Activated T-helper 2 cell treated with anti-CD3 and anti-CD28 coated beads, Interferon-gamma antibody, Interleukin-2, Interleukin-4, amounts not matched to agents 10 μg/mL and 5 μg/mL and 100 μg/mL, durations not matched to agents 14 hours and 24 hours and 36 hours (primary cell): ENCODE results near the gene CHRND. TPM values are rescaled to one million over a fixed set of nuclear protein-coding genes. Genes with fewer than 3 reads are reported as not detected.

Experiments
- DNase-seq: peaks from one replicate; pipeline ENCODE4 v3.0.0; 2021; ENCODE audit warnings: low spot score
- H3K27ac Mint-ChIP-seq: one replicate; pipeline ENCODE4 v1.8.0; 2021; ENCODE audit warnings: mixed read lengths
- H3K27me3 Mint-ChIP-seq: one replicate; pipeline ENCODE4 v1.8.0; 2021; ENCODE audit warnings: low read depth, mixed read lengths
- H3K36me3 Mint-ChIP-seq: one replicate; pipeline ENCODE4 v1.8.0; 2021; ENCODE audit warnings: low read depth, mixed read lengths
- H3K4me1 Mint-ChIP-seq: one replicate; pipeline ENCODE4 v1.8.0; 2021; ENCODE audit warnings: low read depth, mixed read lengths
- H3K4me3 Mint-ChIP-seq: one replicate; pipeline ENCODE4 v1.8.0; 2021; ENCODE audit warnings: low read depth, mild to moderate bottlenecking, moderate library complexity, mixed read lengths
- H3K9me3 Mint-ChIP-seq: one replicate; pipeline ENCODE4 v1.8.0; 2021; ENCODE audit warnings: mixed read lengths
- intact Hi-C: fragments of 100-400 bp; cut with micrococcal nuclease; formaldehyde crosslinking; loops from one replicate; pipeline ENCODE4 v1.15.1; 2023
- total RNA-seq: library from RNA; stranded (reverse); gene quantifications from 2 replicates; pipeline ENCODE4 v1.2.3, GENCODE V29; 2022

Gene CHRND
- total RNA-seq, 1 donor from 2014 or later: not detected

DNA sequence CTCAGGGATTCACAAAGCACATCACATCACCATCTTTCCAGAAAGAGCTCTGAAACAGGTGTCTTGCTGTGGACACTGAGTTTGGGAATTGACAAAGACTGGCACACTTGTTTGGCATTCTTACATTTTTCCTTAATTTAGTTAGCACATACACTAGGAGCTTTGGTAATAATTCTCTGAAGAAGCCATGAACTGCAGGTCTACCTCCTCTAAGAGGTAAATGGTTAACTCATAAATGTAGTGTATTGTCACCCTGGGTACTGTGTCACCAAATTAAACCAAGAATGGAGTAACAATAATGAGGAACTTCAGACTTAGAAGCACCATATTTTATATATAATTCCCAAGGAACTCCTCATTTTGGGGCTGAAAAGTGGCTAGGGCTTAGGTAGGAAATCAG is 47.1 kb downstream of the CHRND start:
- Mint-ChIP-seq H3K9me3 (no peaks in the 10 kb centered on the region), H3K27ac (no peak overlapping the region), H3K4me1 (peaks cover under 1% of the 10 kb centered on the region), H3K4me3 (no peak overlapping the region), H3K36me3 (peaks cover 44% of the 10 kb centered on the region), H3K27me3 (no peaks in the 10 kb centered on the region)
- DNase-seq: no peak
- intact Hi-C loops: no loop called here

DNA sequence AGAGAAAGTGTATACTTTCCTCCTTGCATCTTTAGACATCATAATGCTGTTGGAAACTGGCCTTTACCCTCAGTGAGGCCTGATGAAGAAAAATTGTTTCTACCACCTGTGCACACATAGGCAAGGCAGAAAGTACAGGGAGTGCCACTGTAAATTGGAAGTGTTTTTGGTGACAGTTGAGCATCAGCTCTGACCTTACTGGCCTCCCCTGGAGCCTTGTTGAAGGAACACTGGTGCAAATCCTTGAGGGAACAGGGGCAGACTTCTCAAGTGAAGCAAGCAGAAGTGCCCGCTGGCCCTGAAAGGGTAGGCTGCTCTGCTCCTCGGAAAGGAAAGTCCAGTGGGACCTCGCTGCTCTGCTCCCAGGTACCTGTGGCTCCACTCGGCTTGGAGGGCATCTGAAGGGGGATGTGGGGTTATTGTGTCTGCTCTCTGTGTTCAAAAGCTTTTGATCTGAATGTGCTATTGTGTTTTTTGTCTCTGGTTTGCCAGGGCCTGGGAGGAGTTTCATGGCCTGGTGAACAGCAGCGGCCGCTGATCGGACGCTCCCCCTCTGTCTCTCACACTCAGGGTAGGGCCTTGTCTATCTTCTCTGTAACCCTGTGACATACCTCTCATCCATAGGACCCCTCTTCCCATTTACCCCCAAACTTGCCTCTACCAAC is 47.9 kb downstream of the CHRND start:
- Mint-ChIP-seq H3K27me3 (no peaks in the 10 kb centered on the region), H3K4me3 (no peak overlapping the region), H3K27ac (no peak overlapping the region), H3K4me1 (no peaks in the 10 kb centered on the region), H3K36me3 (peaks cover 39% of the 10 kb centered on the region), H3K9me3 (no peaks in the 10 kb centered on the region)
- DNase-seq: no peak
- intact Hi-C loops: no loop called here

DNA sequence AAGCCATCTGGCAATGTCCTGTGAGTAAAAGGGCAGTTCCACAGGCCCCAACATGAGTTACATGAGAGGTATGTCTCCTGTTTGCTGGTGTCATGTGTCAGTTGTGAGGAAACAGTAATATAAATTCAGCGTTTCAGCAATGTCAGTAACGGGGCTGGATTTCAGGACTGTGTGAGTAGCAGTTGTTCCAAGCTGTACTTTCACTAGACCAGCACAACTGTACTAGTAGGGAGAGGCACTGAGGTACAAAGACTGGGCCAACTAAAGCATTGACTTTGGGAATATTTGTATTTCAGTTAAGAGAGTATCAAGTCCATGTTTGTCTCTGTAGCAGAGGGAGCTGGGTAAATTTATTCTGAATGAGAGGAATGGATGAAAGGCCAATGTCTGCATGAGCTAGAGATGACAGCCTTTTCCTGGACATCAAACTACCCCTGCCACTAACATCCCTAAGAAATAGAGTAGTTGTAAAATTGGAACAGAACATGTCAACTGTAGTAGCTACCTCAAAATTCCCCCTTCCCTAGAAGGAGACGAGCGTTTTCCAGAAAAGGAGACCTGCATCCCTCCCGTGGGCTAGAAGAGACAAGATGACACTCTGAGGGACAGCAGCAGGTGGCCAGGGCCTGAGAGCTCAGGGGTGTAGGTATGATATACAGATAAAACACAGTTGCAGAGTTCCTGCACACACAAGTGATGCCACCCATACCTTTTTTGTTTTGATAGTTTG is 48.9 kb downstream of the CHRND start:
- H3K4me3 Mint-ChIP-seq: no peak overlapping the region
- no peaks in the 10 kb centered on the region for H3K27me3 Mint-ChIP-seq
- H3K4me1 Mint-ChIP-seq: peaks cover 2% of the 10 kb centered on the region
- no peak for DNase-seq
- intact Hi-C loops: no loop called here
- H3K27ac Mint-ChIP-seq: no peak overlapping the region
- H3K36me3 Mint-ChIP-seq: peaks cover 32% of the 10 kb centered on the region
- no peaks in the 10 kb centered on the region for H3K9me3 Mint-ChIP-seq

DNA sequence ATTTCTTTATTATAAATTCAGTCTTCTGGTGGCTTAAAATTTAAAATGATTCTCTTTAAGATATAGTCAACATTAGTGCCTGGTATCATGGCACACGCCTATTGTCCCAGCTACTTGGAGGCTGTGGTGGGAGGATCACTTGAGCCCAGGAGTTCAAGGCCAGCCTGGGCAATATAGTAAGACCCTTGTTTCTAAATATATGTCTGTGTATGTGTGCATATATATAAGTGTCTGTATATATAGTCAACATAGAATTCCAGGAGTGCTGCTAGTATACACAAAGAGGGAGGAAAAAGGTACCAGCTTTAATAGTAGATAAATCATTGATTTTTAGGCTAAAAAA is 49.4 kb downstream of the CHRND start:
- Mint-ChIP-seq H3K36me3 (peaks cover 28% of the 10 kb centered on the region), H3K4me3 (no peak overlapping the region), H3K27ac (no peak overlapping the region), H3K9me3 (no peaks in the 10 kb centered on the region), H3K4me1 (peaks cover 7% of the 10 kb centered on the region), H3K27me3 (no peaks in the 10 kb centered on the region)
- intact Hi-C loops: no loop called here
- no peak for DNase-seq

DNA sequence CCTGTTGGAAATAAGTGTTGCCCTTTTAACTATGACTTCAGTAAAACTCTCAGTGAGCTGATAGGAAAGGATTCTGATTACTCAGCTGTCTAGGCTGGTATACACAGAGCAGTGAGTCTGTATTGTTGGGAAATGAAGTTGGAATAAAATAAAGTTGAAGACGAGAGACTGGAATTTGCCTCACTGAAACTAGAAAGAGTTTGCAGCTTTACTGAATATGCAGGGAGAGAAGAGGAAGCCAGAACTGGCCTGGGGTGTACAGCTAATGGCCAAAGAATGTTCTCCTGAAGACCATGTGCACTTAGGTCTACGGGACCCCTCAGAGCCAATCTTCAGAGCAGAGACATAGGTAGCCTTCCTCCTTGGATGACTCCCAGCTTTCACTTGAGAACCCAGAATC is 51.0 kb downstream of the CHRND start:
- Mint-ChIP-seq H3K27me3 (no peaks in the 10 kb centered on the region), H3K4me3 (no peak overlapping the region), H3K4me1 (peaks cover 9% of the 10 kb centered on the region), H3K27ac (no peak overlapping the region), H3K36me3 (peaks cover 33% of the 10 kb centered on the region), H3K9me3 (no peaks in the 10 kb centered on the region)
- DNase-seq: no peak
- intact Hi-C loops: no loop called here

DNA sequence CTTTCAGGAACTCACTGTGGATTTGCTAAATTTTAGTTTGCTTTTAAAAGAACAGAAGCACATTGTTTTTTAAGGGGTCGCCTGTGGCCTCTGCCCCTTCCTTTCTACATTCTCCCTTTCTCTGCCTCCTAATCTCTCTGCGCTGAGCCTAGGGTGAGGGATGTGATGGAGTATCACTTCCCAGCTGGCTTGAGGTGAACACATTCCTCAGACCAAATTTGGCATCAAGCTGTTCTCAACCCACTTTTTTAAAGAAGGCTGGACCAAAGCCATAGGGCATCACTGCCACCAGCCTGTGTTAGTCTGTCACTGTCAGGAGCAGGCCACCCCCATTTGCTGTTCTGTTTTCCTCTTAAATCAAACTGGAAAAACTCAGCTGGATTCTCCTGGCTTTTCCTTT is 51.9 kb downstream of the CHRND start:
- no peaks in the 10 kb centered on the region for H3K9me3 Mint-ChIP-seq
- peaks cover 33% of the 10 kb centered on the region for H3K36me3 Mint-ChIP-seq
- intact Hi-C loops: no loop called here
- H3K4me1 Mint-ChIP-seq: peaks cover 9% of the 10 kb centered on the region
- H3K27ac Mint-ChIP-seq: no peak overlapping the region
- DNase-seq: no peak
- no peaks in the 10 kb centered on the region for H3K27me3 Mint-ChIP-seq
- no peak overlapping the region for H3K4me3 Mint-ChIP-seq

DNA sequence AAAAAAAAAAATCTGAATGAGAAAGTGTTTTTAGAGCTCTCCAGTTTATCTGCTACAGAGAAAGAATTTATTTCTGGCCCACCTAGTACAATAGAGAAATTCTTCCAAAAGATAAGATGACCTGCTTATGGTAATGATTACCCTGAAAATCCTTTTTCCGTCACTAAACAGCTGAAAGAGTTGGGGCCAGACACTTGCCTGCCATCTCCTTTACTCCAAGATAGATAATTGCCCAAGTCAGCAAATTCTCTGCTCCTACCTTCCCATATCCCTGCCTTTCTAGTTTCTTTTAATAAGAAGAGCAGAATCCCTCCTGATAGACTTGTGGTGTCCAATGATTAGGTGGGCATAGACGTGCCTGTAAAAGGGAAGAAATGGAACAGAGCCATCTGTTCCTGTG is 52.7 kb downstream of the CHRND start:
- Mint-ChIP-seq H3K9me3 (no peaks in the 10 kb centered on the region), H3K4me3 (no peak overlapping the region), H3K27me3 (no peaks in the 10 kb centered on the region), H3K27ac (no peak overlapping the region), H3K36me3 (peaks cover 33% of the 10 kb centered on the region), H3K4me1 (peaks cover 9% of the 10 kb centered on the region)
- DNase-seq: no peak
- intact Hi-C loops: no loop called here

DNA sequence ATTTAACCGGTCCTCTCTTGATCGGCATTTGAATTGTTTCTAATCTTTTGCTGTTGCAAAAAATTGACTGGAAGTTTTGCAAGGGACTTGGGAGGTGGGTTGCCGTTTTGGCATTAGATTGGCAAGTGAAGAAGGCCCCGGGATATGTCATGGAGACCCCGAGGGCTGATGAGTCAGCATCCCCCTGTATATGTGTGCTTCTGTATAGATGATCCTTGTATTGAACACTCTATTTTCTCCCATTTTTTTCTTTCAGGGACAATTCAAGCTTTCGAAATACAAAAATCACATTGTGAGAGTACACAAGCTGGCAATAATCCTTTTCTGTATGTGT is 54.7 kb downstream of the CHRND start:
- intact Hi-C loops: no loop called here
- Mint-ChIP-seq H3K4me1 (peaks cover 9% of the 10 kb centered on the region), H3K4me3 (no peak overlapping the region), H3K9me3 (no peaks in the 10 kb centered on the region), H3K36me3 (peaks cover 20% of the 10 kb centered on the region), H3K27ac (no peak overlapping the region), H3K27me3 (no peaks in the 10 kb centered on the region)
- DNase-seq: no peak

DNA sequence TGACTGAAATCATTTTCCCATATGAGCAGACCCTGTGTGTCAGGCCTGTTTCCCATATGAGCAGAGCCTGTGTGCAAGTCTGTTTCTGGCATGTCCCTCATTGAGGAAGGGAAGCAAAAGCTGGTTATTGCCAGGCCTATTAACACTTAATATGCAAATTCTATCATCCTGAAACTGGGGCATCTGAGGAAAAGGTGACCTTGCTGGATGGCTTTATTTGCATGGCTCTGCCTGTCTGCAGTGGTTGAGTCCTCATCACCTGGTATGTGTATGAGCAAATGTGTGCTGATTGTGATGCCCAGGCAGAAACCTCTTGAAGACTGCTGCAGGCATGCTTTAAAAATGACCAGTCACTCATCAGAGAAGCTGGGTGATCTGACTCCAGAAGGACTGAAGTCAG is 55.8 kb downstream of the CHRND start:
- Mint-ChIP-seq H3K4me3 (no peak overlapping the region), H3K27me3 (no peaks in the 10 kb centered on the region), H3K36me3 (peaks cover 16% of the 10 kb centered on the region), H3K27ac (no peak overlapping the region), H3K4me1 (peaks cover 9% of the 10 kb centered on the region), H3K9me3 (no peaks in the 10 kb centered on the region)
- no peak for DNase-seq
- intact Hi-C loops: no loop called here

DNA sequence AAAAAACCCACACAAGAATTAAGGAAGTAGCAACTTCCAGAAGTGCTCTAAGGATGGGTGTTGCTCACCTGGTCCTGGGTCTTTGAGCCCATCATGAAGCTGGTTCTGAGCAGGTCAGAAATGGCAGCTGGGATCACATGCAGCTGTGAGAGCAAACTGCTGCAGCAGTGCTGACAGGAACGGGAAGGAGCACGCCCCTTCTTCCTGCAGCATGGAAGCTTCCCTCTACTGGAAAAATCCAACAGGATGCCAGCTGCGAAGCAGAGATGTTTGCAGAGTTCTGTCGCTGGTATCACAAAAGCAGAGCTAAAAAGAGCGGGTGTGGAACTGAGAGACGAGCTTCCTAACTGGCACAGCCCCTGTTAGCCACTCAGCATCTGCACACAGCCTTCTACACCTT is 58.3 kb downstream of the CHRND start:
- Mint-ChIP-seq H3K4me3 (no peak overlapping the region), H3K27me3 (peaks cover 2% of the 10 kb centered on the region), H3K9me3 (no peaks in the 10 kb centered on the region), H3K4me1 (peaks cover 9% of the 10 kb centered on the region), H3K36me3 (peaks cover 12% of the 10 kb centered on the region), H3K27ac (no peak overlapping the region)
- no peak for DNase-seq
- intact Hi-C loops: no loop called here

Other genes starting within 250 kb of the CHRND start
- not detected in 2 replicates for gene ALPP, start 147.4 kb upstream of the CHRND start, total RNA-seq
- gene ALPG, start 119.3 kb upstream of the CHRND start, total RNA-seq: not detected in 2 replicates
- not detected in 2 replicates for gene ALPI, start 70.0 kb upstream of the CHRND start, total RNA-seq
- gene ECEL1, start 38.3 kb upstream of the CHRND start, total RNA-seq: 0.50 and 0.78 TPM in 2 replicates
- gene PRSS56, start 5.8 kb upstream of the CHRND start, total RNA-seq: not detected in 2 replicates
- gene CHRNG, start 13.5 kb downstream of the CHRND start, total RNA-seq: not detected in 2 replicates
- gene TIGD1, start 24.4 kb downstream of the CHRND start, total RNA-seq: 7.4 and 9.1 TPM in 2 replicates
- gene EIF4E2, start 24.5 kb downstream of the CHRND start, total RNA-seq: 85.0 and 88.4 TPM in 2 replicates
- gene EFHD1, start 107.4 kb downstream of the CHRND start, total RNA-seq: 0.16 and 0.48 TPM in 2 replicates
- gene GIGYF2, start 171.2 kb downstream of the CHRND start, total RNA-seq: 63.7 and 64.7 TPM in 2 replicates